Keratinocyte (primary cell): ENCODE measurements around the gene GABARAPL1. TPM values are rescaled to one million over a fixed set of nuclear protein-coding genes. Genes with fewer than 3 reads are reported as not detected.
"Not testable (repeated sequence)": the region's sequence is repeated elsewhere in the genome, so short reads cannot be mapped to it uniquely, and the experiment has no call there.

Source experiments
- DNase-seq: peaks from one replicate; pipeline ENCODE4 v3.0.0-alpha.2; 2011; ENCODE audit warnings: low read depth, missing footprints, low spot score
- FAIRE-seq: peaks from 2 replicates; lab custom pipeline; 2011; peaks lifted over from hg19 to GRCh38; lab: Jason Lieb, UNC
- H2AFZ ChIP-seq: 2 replicates; pipeline ENCODE4 v1.6.0; 2012; ENCODE audit warnings: low read length, control low read depth, inconsistent platforms; ENCODE audit not compliant: control insufficient read depth
- H3K27ac ChIP-seq: 2 replicates; pipeline ENCODE4 v1.5.1; 2011; ENCODE audit warnings: low read length; ENCODE audit not compliant: control insufficient read depth, insufficient read depth
- H3K27me3 ChIP-seq: 3 replicates; pipeline ENCODE4 v1.6.0; 2011; ENCODE audit warnings: low read length; ENCODE audit not compliant: control insufficient read depth, insufficient read depth; ENCODE audit errors: extremely low read depth
- H3K36me3 ChIP-seq, 2 experiments: 2 replicates in 1 of 2; 3 replicates in 1 of 2; pipeline ENCODE4 v1.5.1; 2011; ENCODE audit warnings: low read length in 2 of 2, mild to moderate bottlenecking in 1 of 2; ENCODE audit not compliant: control insufficient read depth in 2 of 2, insufficient read depth in 2 of 2; ENCODE audit errors: extremely low read depth in 1 of 2
- H3K4me1 ChIP-seq: 3 replicates; pipeline ENCODE4 v1.5.1; 2011; ENCODE audit warnings: low read length; ENCODE audit not compliant: control insufficient read depth, insufficient read depth; ENCODE audit errors: extremely low read depth
- H3K4me2 ChIP-seq: 3 replicates; pipeline ENCODE4 v1.6.0; 2011; ENCODE audit warnings: low read depth, low read length; ENCODE audit not compliant: control insufficient read depth, insufficient read depth; ENCODE audit errors: extremely low read depth
- H3K4me3 ChIP-seq, 3 experiments: fragments of 200-600 bp in 1 of 3; sonication (generic) in 1 of 3; 2 replicates in 2 of 3; 3 replicates in 1 of 3; pipeline ENCODE4 v1.5.1; 2011 to 2016; ENCODE audit warnings: low read length in 3 of 3, mild to moderate bottlenecking in 3 of 3, control low read depth in 2 of 3, inconsistent platforms in 1 of 3, low read depth in 1 of 3, mixed read lengths in 1 of 3, mixed run types in 1 of 3, moderate library complexity in 1 of 3; ENCODE audit not compliant: control insufficient read depth in 2 of 3, insufficient read depth in 2 of 3; ENCODE audit errors: extremely low read depth in 1 of 3
- H3K79me2 ChIP-seq: 2 replicates; pipeline ENCODE4 v1.6.0; 2012; ENCODE audit warnings: low read length; ENCODE audit not compliant: control insufficient read depth, insufficient read depth
- H3K9ac ChIP-seq: 3 replicates; pipeline ENCODE4 v1.6.0; 2011; ENCODE audit warnings: low read length; ENCODE audit not compliant: control insufficient read depth, insufficient read depth; ENCODE audit errors: extremely low read depth
- H3K9me1 ChIP-seq: 3 replicates; pipeline ENCODE4 v1.6.0; 2011; ENCODE audit warnings: low read length; ENCODE audit not compliant: control insufficient read depth, insufficient read depth; ENCODE audit errors: extremely low read depth
- H3K9me3 ChIP-seq: 2 replicates; pipeline ENCODE4 v1.5.1; 2012; ENCODE audit warnings: low read depth, low read length; ENCODE audit not compliant: control insufficient read depth
- H4K20me1 ChIP-seq: 3 replicates; pipeline ENCODE4 v1.6.0; 2011; ENCODE audit warnings: low read length; ENCODE audit not compliant: control insufficient read depth, insufficient read depth; ENCODE audit errors: extremely low read depth
- CTCF ChIP-seq, 3 experiments: IDR thresholded peaks in 1 of 3; conservative IDR thresholded peaks in 1 of 3; optimal IDR thresholded peaks in 1 of 3; 2 replicates in 2 of 3; 3 replicates in 1 of 3; pipeline versions ENCODE3 to v1.5.1; 2011; ENCODE audit warnings: low read length in 3 of 3, mild to moderate bottlenecking in 3 of 3, moderate library complexity in 2 of 3, control low read depth in 1 of 3, inconsistent platforms in 1 of 3; ENCODE audit not compliant: insufficient read depth in 2 of 3; ENCODE audit errors: extremely low read depth in 1 of 3
- EZH2 ChIP-seq: IDR thresholded peaks from one replicate; pipeline ENCODE4 v1.6.1; 2012; ENCODE audit warnings: inconsistent platforms, mild to moderate bottlenecking, low read length, moderate library complexity
- dilution Hi-C: fragments of 300-500 bp; cut with MboI; formaldehyde crosslinking; loops from one replicate; pipeline ENCODE4 v1.7.0; 2020; ENCODE audit warnings: low sequenced_read_pairs; ENCODE audit not compliant: extremely low pct_ligation_motif_present
- polyA plus RNA-seq, 5 experiments: library from polyadenylated mRNA; depleted of rRNA in 3 of 5; stranded (reverse) in 3 of 5; stranded (forward) in 1 of 5; unstranded in 1 of 5; fragments of >200 nt; gene quantifications; 1 replicate in 1 of 5; 2 replicates in 3 of 5; 3 replicates in 1 of 5; pipeline versions ENCODE4 v1.2.1 to v1.2.3, GENCODE V29; 2011 to 2012; ENCODE audit warnings: missing spikeins in 2 of 5, low read depth in 1 of 5, low replicate concordance in 1 of 5

The GABARAPL1 gene
- polyA plus RNA-seq, 1 donor (not counting 4 experiments of a cell fraction or from before 2014, with no cell fraction given) = 24.3 TPM

- Histone ChIP-seq H3K4me1 (peaks cover 24% of the 10 kb centered on the region), H3K4me2 (no peak overlapping the region), H3K9me3 (no peaks in the 10 kb centered on the region), H3K4me3 (no peak overlapping the region), H3K27ac (no peak overlapping the region), H3K9me1 (no peaks in the 10 kb centered on the region), H3K79me2 (no peaks in the 10 kb centered on the region), H3K9ac (no peak overlapping the region), H4K20me1 (no peaks in the 10 kb centered on the region), H3K36me3 (no peaks in the 10 kb centered on the region), H3K27me3 (no peaks in the 10 kb centered on the region), H2AFZ (no peak overlapping the region)
- dilution Hi-C loops = no loop called here
- no peak for TF ChIP-seq EZH2
- no peak for TF ChIP-seq CTCF (optimal IDR thresholded peaks at IDR 0.05 in 1 of 3, IDR thresholded peaks at IDR 0.05 in 1 of 3, conservative IDR thresholded peaks at IDR 0.05 in 1 of 3; ENCODE audit: extremely low read depth in 1 of 3, insufficient read depth in 2 of 3, low read length in 3 of 3)
- DNase-seq (no peak), FAIRE-seq (no peak)
These were observed 28.3 kb upstream of the GABARAPL1 start for GRCh38 chr12:10184261-10184843.

- Histone ChIP-seq H2AFZ (peak overlapping the region; percentile 34), H3K27ac (no peak overlapping the region), H3K79me2 (no peaks in the 10 kb centered on the region), H3K4me1 (peaks cover 16% of the 10 kb centered on the region), H3K27me3 (no peaks in the 10 kb centered on the region), H3K9me1 (no peaks in the 10 kb centered on the region), H3K4me2 (no peak overlapping the region), H3K36me3 (no peaks in the 10 kb centered on the region), H3K9me3 (no peaks in the 10 kb centered on the region), H3K9ac (no peak overlapping the region), H4K20me1 (no peaks in the 10 kb centered on the region), H3K4me3 (no peak overlapping the region)
- TF ChIP-seq EZH2 = no peak
- no peak for TF ChIP-seq CTCF (optimal IDR thresholded peaks at IDR 0.05 in 1 of 3, IDR thresholded peaks at IDR 0.05 in 1 of 3, conservative IDR thresholded peaks at IDR 0.05 in 1 of 3; ENCODE audit: extremely low read depth in 1 of 3, insufficient read depth in 2 of 3, low read length in 3 of 3)
- dilution Hi-C loops = no loop called here
- DNase-seq = no peak
- FAIRE-seq = no peak
These were observed 26.4 kb upstream of the GABARAPL1 start for GRCh38 chr12:10186299-10186698.

GRCh38 chr12:10186958-10187357 is 25.7 kb upstream of the GABARAPL1 start:
- H3K36me3 ChIP-seq, H3K27ac ChIP-seq, dilution Hi-C loops, H3K9ac ChIP-seq, H3K9me1 ChIP-seq, H3K4me2 ChIP-seq, H3K9me3 ChIP-seq, H4K20me1 ChIP-seq, H3K4me3 ChIP-seq, H3K27me3 ChIP-seq, H2AFZ ChIP-seq, H3K79me2 ChIP-seq, FAIRE-seq, DNase-seq: not testable (repeated sequence)
- H3K4me1 ChIP-seq = peaks cover 22% of the 10 kb centered on the region
